ENCODE results near the gene KLHL29.

The KLHL29 gene

GRCh38 chr2:23476786-23477185 is 91.8 kb downstream of the KLHL29 start:
- no peak for DNase-seq (ENCODE audit: low read depth in 2 of 2)

GRCh38 chr2:23477392-23477791 is 92.4 kb downstream of the KLHL29 start:
- no peak for DNase-seq (ENCODE audit: low read depth in 2 of 2)

GRCh38 chr2:23478087-23478932 is 93.3 kb downstream of the KLHL29 start:
- DNase-seq (ENCODE audit: low read depth in 2 of 2): no peak

GRCh38 chr2:23478933-23479683 is 94.1 kb downstream of the KLHL29 start:
- DNase-seq (ENCODE audit: low read depth in 2 of 2): no peak

GRCh38 chr2:23480957-23481797 is 96.2 kb downstream of the KLHL29 start:
- no peak for DNase-seq (ENCODE audit: low read depth in 2 of 2)

- no peak for DNase-seq (ENCODE audit: low read depth in 2 of 2)
Observed at GRCh38 chr2:23482188-23482587, 97.2 kb downstream of the KLHL29 start.

- no peak for DNase-seq (ENCODE audit: low read depth in 2 of 2)
Observed at GRCh38 chr2:23482607-23483006, 97.6 kb downstream of the KLHL29 start.

- no peak for DNase-seq (ENCODE audit: low read depth in 2 of 2)
Observed at GRCh38 chr2:23483791-23484190, 98.8 kb downstream of the KLHL29 start.

GRCh38 chr2:23484275-23484674 is 99.3 kb downstream of the KLHL29 start:
- DNase-seq (ENCODE audit: low read depth in 2 of 2): no peak

GRCh38 chr2:23484767-23485166 is 99.8 kb downstream of the KLHL29 start:
- no peak for DNase-seq (ENCODE audit: low read depth in 2 of 2)

- no peak for DNase-seq (ENCODE audit: low read depth in 2 of 2)
Observed at GRCh38 chr2:23485261-23485660, 100.3 kb downstream of the KLHL29 start.

- DNase-seq (ENCODE audit: low read depth in 2 of 2): no peak
Observed at GRCh38 chr2:23485841-23486683, 101.1 kb downstream of the KLHL29 start.

GRCh38 chr2:23486684-23487075 is 101.7 kb downstream of the KLHL29 start:
- DNase-seq (ENCODE audit: low read depth in 2 of 2): no peak

GRCh38 chr2:23487735-23488492 is 102.9 kb downstream of the KLHL29 start:
- DNase-seq (ENCODE audit: low read depth in 2 of 2): no peak

GRCh38 chr2:23488584-23488983 is 103.6 kb downstream of the KLHL29 start:
- no peak for DNase-seq (ENCODE audit: low read depth in 2 of 2)

- no peak for DNase-seq (ENCODE audit: low read depth in 2 of 2)
Observed at GRCh38 chr2:23489471-23490322, 104.7 kb downstream of the KLHL29 start.

GRCh38 chr2:23491591-23492336 is 106.8 kb downstream of the KLHL29 start:
- DNase-seq (ENCODE audit: low read depth in 2 of 2): no peak

- no peak for DNase-seq (ENCODE audit: low read depth in 2 of 2)
Observed at GRCh38 chr2:23492337-23492675, 107.3 kb downstream of the KLHL29 start.

- DNase-seq (ENCODE audit: low read depth in 2 of 2): no peak
Observed at GRCh38 chr2:23492921-23493320, 107.9 kb downstream of the KLHL29 start.

All from stimulated activated CD8-positive, alpha-beta memory T cell treated with anti-CD3 and anti-CD28 coated beads, Interleukin-2, amount 100 ng/mL, for 1 hour (primary cell).